ENCODE measurements around the gene ZNF354C.
"Not testable (repeated sequence)": the region's sequence is repeated elsewhere in the genome, so short reads cannot be mapped to it uniquely, and the experiment has no call there.

The ZNF354C gene

GRCh38 chr5:179060116-179061008 lies at the start of gene ZNF354C:
ZNF354C (plus strand) TSS chr5:179060373; CDS start chr5:179062069, 1,696 bp downstream.
- DNase-seq: peak; percentile 76

- DNase-seq: peak; percentile 86
These were observed 36.5 kb upstream of the ZNF354C start, which contains the start of gene ZNF879 for GRCh38 chr5:179023528-179024189. ZNF879 (plus strand) TSS chr5:179023804; CDS start chr5:179025005, 1,201 bp downstream.

- DNase-seq: no peak
These were observed 27.1 kb upstream of the ZNF354C start for GRCh38 chr5:179033004-179033580.

GRCh38 chr5:179044765-179045164 lies 15.4 kb upstream of the ZNF354C start:
- no peak for DNase-seq

- DNase-seq: no peak
These were observed 8.4 kb upstream of the ZNF354C start for GRCh38 chr5:179051784-179052183.

- DNase-seq: no peak
These were observed 6.0 kb upstream of the ZNF354C start for GRCh38 chr5:179054036-179054785.

GRCh38 chr5:179054876-179055275 lies 5.3 kb upstream of the ZNF354C start:
- no peak for DNase-seq

GRCh38 chr5:179055436-179055835 lies 4.7 kb upstream of the ZNF354C start:
- no peak for DNase-seq

GRCh38 chr5:179055841-179056240 lies 4.3 kb upstream of the ZNF354C start:
- no peak for DNase-seq

GRCh38 chr5:179061025-179061424 lies 852 bp downstream of the ZNF354C start:
- DNase-seq: no peak

- DNase-seq: no peak
These were observed 5.5 kb downstream of the ZNF354C start for GRCh38 chr5:179065703-179066102.

- DNase-seq: no peak
These were observed 19.2 kb downstream of the ZNF354C start for GRCh38 chr5:179079165-179079987.

GRCh38 chr5:179080724-179081123 lies 20.6 kb downstream of the ZNF354C start:
- no peak for DNase-seq

- DNase-seq: no peak
These were observed 29.3 kb downstream of the ZNF354C start for GRCh38 chr5:179089502-179089901.

GRCh38 chr5:179101282-179101681 lies 41.1 kb downstream of the ZNF354C start:
- not testable (repeated sequence) for DNase-seq

- no peak for DNase-seq
These were observed 50.4 kb downstream of the ZNF354C start for GRCh38 chr5:179110528-179110927.

GRCh38 chr5:179111267-179112207 lies 51.4 kb downstream of the ZNF354C start:
- DNase-seq: no peak

- DNase-seq: no peak
These were observed 52.4 kb downstream of the ZNF354C start for GRCh38 chr5:179112469-179113142.

- no peak for DNase-seq
These were observed 53.0 kb downstream of the ZNF354C start for GRCh38 chr5:179113143-179113530.
